GM15510 (cell line): ENCODE measurements around the gene ERBB3.
A peak's percentile ranks its signal among the peaks of the same experiment; 100 is the strongest.

Experiments
- POLR2A ChIP-seq: IDR thresholded peaks from 3 replicates; pipeline ENCODE4 v1.6.1; 2011; ENCODE audit warnings: borderline replicate concordance; ENCODE audit not compliant: insufficient read length; ENCODE audit errors: extremely low read depth

ERBB3 gene

DNA sequence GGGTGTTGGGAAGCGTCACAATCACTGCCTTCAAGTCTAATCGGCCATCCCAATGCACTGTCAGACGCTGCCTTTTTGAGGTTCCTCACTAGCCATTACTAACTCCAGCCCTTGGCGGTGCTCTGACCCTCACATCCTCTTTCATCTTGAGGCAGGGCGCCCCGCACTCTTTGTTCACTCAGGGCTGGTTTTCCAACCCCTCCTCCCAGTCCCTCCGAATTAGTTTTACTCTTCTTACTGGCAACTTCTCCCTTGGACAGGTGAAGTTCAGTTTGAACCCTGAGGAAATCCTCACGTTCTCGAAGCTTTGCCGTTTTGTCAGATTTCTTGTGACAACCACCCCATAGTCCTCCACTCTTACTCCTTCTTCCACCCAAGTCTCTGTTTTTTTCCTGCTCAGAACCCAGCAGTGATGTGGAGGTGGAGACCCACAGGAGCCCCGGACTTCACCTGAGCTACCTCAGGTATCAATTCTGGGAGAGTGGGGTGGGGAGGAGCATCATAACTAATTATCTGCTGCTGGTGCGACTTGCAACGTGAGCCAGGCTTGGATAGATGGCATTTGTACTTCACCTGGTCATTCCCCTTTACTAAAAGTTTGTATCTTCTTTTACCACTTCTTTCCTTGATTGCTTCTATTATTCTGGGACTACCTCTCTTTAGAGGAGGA, 38.9 kb downstream of the ERBB3 start:
- TF ChIP-seq POLR2A = no peak

GRCh38 chr12:56119361-56119796, 39.4 kb downstream of the ERBB3 start:
- no peak for TF ChIP-seq POLR2A

GRCh38 chr12:56120158-56120846, 40.3 kb downstream of the ERBB3 start:
- TF ChIP-seq POLR2A = no peak

GRCh38 chr12:56121204-56121870, 41.4 kb downstream of the ERBB3 start:
- TF ChIP-seq POLR2A = no peak

- no peak for TF ChIP-seq POLR2A
Measured at GRCh38 chr12:56122637-56123036, 42.7 kb downstream of the ERBB3 start.

DNA sequence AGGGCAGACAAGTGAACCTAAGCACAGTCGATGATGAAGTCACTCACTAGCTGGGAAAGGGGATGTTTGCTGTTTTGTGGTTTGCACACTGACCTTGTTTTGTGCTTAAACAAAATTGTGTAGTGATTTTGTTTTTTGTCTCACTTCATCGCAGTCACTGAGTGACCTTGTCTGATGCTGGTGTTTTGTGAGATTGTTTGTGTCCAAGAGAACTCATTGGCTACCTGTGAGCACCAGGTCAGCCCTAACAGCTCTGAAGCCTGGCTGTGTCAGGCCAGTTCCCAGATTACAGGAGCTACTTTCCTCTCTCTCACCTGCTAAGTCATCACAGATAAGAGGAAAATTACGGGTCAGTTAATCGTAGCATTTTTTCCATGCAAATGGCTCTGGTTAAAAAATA, 44.2 kb downstream of the ERBB3 start:
- no peak for TF ChIP-seq POLR2A

DNA sequence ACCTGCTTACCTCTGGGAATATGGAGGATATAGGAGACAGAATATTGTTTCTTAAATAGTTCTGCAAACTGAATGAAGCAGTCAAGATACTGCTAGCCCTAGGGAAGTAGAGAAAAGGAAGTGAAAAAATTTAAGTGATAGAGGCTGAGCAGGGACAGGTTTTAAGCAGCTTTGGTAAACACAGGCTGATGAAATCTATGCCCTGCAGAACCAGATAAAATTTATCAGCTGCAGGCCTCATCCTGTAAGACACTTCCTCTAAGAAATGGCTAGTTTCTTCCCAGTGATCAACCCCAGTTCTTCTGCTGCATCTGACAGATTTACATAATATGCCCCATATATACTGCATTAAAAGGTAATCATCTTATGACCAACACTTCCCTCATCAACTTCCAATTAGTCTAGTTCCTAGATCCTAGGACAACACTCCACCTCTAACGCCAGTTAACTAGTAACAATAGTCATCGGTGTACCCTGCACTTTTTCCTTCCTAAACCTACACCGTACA, 46.8 kb downstream of the ERBB3 start:
- no peak for TF ChIP-seq POLR2A

DNA sequence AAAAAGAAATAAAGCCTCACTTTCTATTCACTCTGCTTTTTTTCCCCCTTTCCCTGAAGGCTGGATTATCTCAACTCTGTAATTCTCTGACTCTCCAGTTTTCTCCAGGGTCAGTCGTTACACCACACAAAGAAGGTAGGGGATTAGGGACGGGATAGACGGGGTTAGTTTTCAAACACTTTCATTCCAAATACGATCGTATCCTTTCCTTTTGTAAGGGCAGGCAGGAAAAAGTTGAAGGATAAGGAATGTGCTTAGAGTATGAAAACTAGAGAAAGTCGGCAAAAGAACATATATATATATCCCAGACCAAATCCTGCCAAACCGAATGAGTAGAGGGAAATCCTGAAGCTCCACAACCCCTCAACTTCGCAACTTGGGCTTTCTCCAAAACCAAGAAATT, 47.5 kb downstream of the ERBB3 start:
- no peak for TF ChIP-seq POLR2A

DNA sequence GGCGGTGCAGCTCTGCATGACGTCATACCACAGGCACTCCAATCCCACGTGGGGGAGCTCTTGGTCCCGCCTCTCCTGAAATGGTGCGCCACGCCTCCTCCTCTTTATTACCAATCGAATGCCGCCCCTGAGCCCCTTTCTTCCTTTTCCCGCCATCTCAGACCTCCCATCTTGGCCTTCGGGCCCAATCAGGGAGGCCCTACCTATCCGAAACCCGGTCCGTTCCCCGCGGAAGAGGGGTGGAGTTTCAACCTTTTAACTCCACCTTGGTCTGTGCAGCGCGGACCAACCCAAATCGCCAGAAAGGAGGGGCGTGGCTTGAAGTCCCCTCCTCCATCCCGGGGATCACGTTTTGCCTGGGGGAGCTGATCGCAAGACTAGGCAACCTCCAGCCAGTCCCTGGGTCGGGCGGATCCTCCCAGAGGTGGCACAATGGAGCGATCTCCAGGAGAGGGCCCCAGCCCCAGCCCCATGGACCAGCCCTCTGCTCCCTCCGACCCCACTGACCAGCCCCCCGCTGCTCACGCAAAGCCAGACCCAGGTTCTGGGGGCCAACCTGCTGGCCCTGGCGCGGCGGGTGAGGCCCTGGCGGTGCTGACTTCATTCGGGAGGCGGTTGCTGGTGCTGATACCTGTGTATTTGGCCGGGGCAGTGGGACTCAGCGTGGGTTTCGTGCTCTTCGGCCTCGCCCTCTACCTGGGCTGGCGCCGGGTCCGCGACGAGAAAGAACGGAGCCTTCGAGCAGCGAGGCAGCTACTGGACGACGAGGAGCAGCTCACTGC, 48.1 kb downstream of the ERBB3 start, which contains the start of gene ESYT1:
ESYT1 (plus strand) TSS at position 380 of the 782 bp plus-strand sequence; CDS start at position 433, 53 bp downstream.
- TF ChIP-seq POLR2A = peak; percentile 71

DNA sequence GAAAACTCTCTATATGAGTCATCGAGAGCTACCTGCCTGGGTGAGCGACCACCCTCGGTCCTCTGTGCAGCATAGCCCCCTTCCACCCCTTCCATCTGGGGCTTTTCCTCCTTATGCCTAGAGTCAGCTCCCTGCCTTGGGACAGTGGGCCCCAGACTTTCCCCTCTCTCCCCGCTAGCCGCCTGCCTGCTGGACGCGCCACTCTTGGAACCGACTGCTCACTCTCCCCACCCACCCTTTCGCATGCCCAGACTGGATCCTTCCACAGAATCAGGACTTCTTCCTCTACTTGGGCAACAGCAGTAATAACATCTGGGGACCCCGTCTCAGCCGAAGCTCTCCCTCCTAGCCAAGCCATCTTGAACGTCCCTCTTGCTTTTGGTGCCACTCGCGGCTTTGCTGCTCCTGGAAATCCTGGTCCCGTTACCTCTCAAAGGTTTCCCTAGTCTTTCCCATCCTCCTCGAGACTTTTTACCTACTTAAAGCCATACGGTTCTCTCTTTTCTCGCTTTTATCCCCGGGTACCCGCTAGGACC, 48.8 kb downstream of the ERBB3 start:
- no peak for TF ChIP-seq POLR2A

DNA sequence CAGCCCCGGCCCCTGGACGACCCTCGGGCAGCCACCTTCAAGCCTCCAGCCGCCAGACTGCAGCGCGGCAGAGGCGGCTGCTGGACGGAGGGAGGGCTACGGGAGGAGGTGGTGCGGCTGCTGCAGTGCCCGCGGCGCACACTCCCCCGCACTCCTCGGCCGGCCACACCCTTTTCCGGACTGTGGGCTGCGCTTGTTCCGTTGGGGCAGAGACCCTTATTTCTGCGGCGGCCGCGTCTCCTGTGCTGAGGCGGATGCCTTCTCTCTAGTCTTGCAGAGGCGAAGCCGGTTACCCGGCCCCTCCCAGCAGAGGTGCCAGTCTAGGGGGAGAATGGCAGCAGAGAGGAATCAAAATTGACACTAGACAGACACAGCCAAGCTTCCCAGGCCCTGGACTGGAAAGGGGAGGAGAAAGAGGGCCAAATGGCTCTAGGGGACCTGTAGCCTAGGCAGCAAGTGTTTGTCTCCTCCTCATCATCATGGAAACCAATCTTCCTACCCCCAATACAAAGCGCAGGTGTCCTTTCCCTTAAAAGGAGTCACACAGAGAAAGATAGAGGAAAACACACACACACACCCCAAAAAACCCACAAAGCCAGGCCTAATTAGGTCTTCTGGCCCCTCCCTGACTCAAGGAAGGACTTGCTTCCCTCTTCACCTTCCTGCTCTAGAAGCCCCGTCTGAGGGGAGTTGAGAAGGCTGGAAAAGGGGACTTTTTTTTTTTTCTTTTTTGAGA, 49.4 kb downstream of the ERBB3 start:
- TF ChIP-seq POLR2A = peak; percentile 69

DNA sequence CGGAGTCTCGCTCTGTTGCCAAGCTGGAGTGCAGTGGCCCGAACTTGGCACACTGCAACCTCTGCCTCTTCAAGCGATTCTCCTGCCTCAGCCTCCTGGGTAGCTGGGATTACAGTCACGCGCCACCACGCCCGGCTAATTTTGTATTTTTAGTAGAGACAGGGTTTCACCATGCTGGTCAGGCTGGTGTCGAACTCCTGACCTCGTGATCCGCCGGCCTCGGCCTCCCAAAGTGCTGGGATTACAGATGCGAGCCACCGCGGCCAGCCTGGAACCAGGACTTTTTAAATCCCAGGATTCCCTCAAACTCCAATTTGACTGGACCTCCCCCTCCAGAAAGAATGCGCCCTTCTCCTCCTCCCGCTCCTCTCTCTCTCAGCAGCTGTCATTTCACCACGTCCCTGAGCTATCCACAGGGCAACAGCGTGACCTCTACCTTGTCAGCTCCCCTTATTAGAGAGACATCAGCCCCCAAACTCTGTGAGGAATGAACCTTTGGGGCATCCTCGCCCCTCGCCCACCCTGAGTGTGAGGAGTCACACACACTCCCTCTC, 50.1 kb downstream of the ERBB3 start:
- no peak for TF ChIP-seq POLR2A

DNA sequence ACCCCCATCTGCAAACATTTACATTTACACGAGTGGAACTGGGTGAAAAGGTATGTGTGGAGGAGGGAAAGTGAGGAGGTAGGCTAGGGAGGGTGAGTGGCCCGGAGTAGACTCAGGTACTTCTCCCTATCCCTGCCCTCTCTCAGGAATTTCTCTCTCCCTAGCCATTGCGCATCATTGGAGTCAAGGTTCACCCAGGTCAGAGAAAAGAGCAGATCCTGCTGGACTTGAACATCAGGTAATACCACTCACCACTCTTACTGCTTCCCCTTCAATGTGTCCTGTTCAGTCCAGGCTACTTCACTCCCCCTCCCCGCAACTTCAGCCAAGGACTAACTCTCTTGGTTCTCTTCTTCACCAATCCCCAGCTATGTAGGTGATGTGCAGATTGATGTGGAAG, 50.9 kb downstream of the ERBB3 start:
- TF ChIP-seq POLR2A = no peak
